Neuronal stem cell (in vitro differentiated cells): ENCODE results near the gene AKAP1. TPM values are rescaled to one million over a fixed set of nuclear protein-coding genes. Genes with fewer than 3 reads are reported as not detected.
A peak's percentile ranks its signal among the peaks of the same experiment; 100 is the strongest.

Experiments
- DNase-seq: peaks from one replicate; pipeline ENCODE4 v3.0.0-alpha.2; 2013; ENCODE audit warnings: low spot score
- H2AFZ ChIP-seq: one replicate; pipeline ENCODE4 v1.6.1; 2013; ENCODE audit warnings: mild to moderate bottlenecking, low read length, inconsistent platforms
- H2AK5ac ChIP-seq: 2 replicates; pipeline ENCODE4 v1.6.1; 2013; ENCODE audit warnings: low read depth, mild to moderate bottlenecking, inconsistent platforms, low read length, moderate library complexity, mixed read lengths
- H2BK120ac ChIP-seq: 2 replicates; pipeline ENCODE4 v1.6.1; 2013; ENCODE audit warnings: low read depth, mild to moderate bottlenecking, inconsistent platforms, low read length, moderate library complexity, mixed read lengths
- H2BK12ac ChIP-seq: one replicate; pipeline ENCODE4 v1.6.1; 2013; ENCODE audit warnings: low read length, inconsistent platforms
- H2BK15ac ChIP-seq: 2 replicates; pipeline ENCODE4 v1.6.1; 2013; ENCODE audit warnings: mild to moderate bottlenecking, low read length, inconsistent platforms, mixed read lengths
- H2BK5ac ChIP-seq: one replicate; pipeline ENCODE4 v1.6.1; 2013; ENCODE audit warnings: inconsistent platforms, mild to moderate bottlenecking, low read length, moderate library complexity
- H3K14ac ChIP-seq: one replicate; pipeline ENCODE4 v1.6.1; 2013; ENCODE audit warnings: low read length, inconsistent platforms
- H3K18ac ChIP-seq: 2 replicates; pipeline ENCODE4 v1.6.1; 2013; ENCODE audit warnings: low read length, inconsistent platforms
- H3K23ac ChIP-seq: 2 replicates; pipeline ENCODE4 v1.6.1; 2013; ENCODE audit warnings: low read depth, mild to moderate bottlenecking, mixed read lengths, low read length, inconsistent platforms; ENCODE audit not compliant: poor library complexity
- H3K27ac ChIP-seq: replicated peaks from 3 replicates; pipeline ENCODE4 v1.5.1; 2013; ENCODE audit warnings: low read length, inconsistent platforms
- H3K27me3 ChIP-seq, 3 experiments: 2 replicates each; pipeline ENCODE4 v1.6.1; 2013; ENCODE audit warnings: low read length in 3 of 3, mild to moderate bottlenecking in 2 of 3, inconsistent platforms in 1 of 3, low read depth in 1 of 3, mixed read lengths in 1 of 3, moderate library complexity in 1 of 3; ENCODE audit not compliant: control insufficient read depth in 3 of 3, insufficient read depth in 3 of 3
- H3K36me3 ChIP-seq, 2 donors: replicated peaks in 1 of 2; 2 replicates each; pipeline ENCODE4 v1.6.1; 2013; ENCODE audit warnings: low read length in 2 of 2; ENCODE audit not compliant: control insufficient read depth in 2 of 2, insufficient read depth in 2 of 2
- H3K4ac ChIP-seq: 2 replicates; pipeline ENCODE4 v1.6.1; 2013; ENCODE audit warnings: inconsistent platforms, mild to moderate bottlenecking, low read length, moderate library complexity
- H3K4me1 ChIP-seq, 2 donors: 1 replicate in 1 of 2; 2 replicates in 1 of 2; pipeline ENCODE4 v1.6.1; 2013; ENCODE audit warnings: low read length in 2 of 2, low read depth in 1 of 2; ENCODE audit not compliant: control insufficient read depth in 2 of 2, insufficient read depth in 1 of 2
- H3K4me2 ChIP-seq: one replicate; pipeline ENCODE4 v1.6.1; 2013; ENCODE audit warnings: mild to moderate bottlenecking, low read length, inconsistent platforms; ENCODE audit not compliant: insufficient read depth, poor library complexity, severe bottlenecking
- H3K4me3 ChIP-seq, 2 donors: 2 replicates each; pipeline ENCODE4 v1.5.1; 2013; ENCODE audit warnings: low read length in 2 of 2, mild to moderate bottlenecking in 2 of 2, inconsistent platforms in 1 of 2, moderate library complexity in 1 of 2
- H3K79me1 ChIP-seq: one replicate; pipeline ENCODE4 v1.6.1; 2013; ENCODE audit warnings: low read depth, mild to moderate bottlenecking, inconsistent platforms, low read length, moderate library complexity
- H3K9ac ChIP-seq: one replicate; pipeline ENCODE4 v1.6.1; 2013; ENCODE audit warnings: mild to moderate bottlenecking, low read depth, low read length, inconsistent platforms; ENCODE audit not compliant: poor library complexity
- H3K9me3 ChIP-seq, 2 donors: replicated peaks in 1 of 2; 2 replicates each; pipeline versions ENCODE3 to v1.6.1; 2013; ENCODE audit warnings: low read length in 2 of 2, mild to moderate bottlenecking in 2 of 2, inconsistent platforms in 1 of 2, low read depth in 1 of 2, mixed read lengths in 1 of 2, moderate library complexity in 1 of 2; ENCODE audit not compliant: control insufficient read depth in 2 of 2, insufficient read depth in 1 of 2
- H4K8ac ChIP-seq: one replicate; pipeline ENCODE4 v1.6.1; 2013; ENCODE audit warnings: low read depth, mild to moderate bottlenecking, inconsistent platforms, low read length, moderate library complexity
- H4K91ac ChIP-seq: one replicate; pipeline ENCODE4 v1.6.1; 2013; ENCODE audit warnings: low read length, low read depth, mild to moderate bottlenecking, inconsistent platforms; ENCODE audit not compliant: poor library complexity
- WGBS, 2 donors: extraction: QIAGEN DNeasy Blood & Tissue Kit; methylation state at CpG; one replicate each; pipeline ENCODE4 v1.1.7; 2013; ENCODE audit warnings: missing lambda C conversion rate in 2 of 2, mixed read lengths in 1 of 2; ENCODE audit not compliant: insufficient read length in 2 of 2, insufficient replicate concordance in 1 of 2; ENCODE audit errors: extremely low coverage in 2 of 2; 5-methylcytosine and 5-hydroxymethylcytosine counted together
- polyA plus RNA-seq, 2 experiments: library from polyadenylated mRNA; stranded (reverse); fragments of 200-250 nt; gene quantifications; one replicate each; pipeline ENCODE4 v1.2.3, GENCODE V29; 2013

The AKAP1 gene
- polyA plus RNA-seq (2013, experiment 1 of 2): 12.3 TPM
- polyA plus RNA-seq (2013, experiment 2 of 2): 13.3 TPM

- H3K4me2 ChIP-seq: peak within 1 kb of the TSS; percentile 95
- H2BK15ac ChIP-seq: peak within 1 kb of the TSS; percentile 42
- peak within 1 kb of the TSS; percentile 96 for H2AFZ ChIP-seq
- H2BK5ac ChIP-seq: peak within 1 kb of the TSS; percentile 90
- H2BK120ac ChIP-seq: no peak within 1 kb of the TSS
- DNase-seq: peak; percentile 91
- H3K4me1 ChIP-seq: peaks cover 12 to 14% of the 10 kb centered on the region in 2 donors
- H2AK5ac ChIP-seq: no peak within 1 kb of the TSS
- peak within 1 kb of the TSS; percentile 95 for H3K14ac ChIP-seq
- no peak within 1 kb of the TSS for H4K91ac ChIP-seq
- no peaks in the 10 kb centered on the region for H3K9me3 ChIP-seq
- H2BK12ac ChIP-seq: no peak within 1 kb of the TSS
- peaks cover 0 to 10% of the 10 kb centered on the region in 2 donors for H3K36me3 ChIP-seq
- H3K27me3 ChIP-seq: peaks cover 0 to 7% (median 0%) of the 10 kb centered on the region in 3 experiments
- peak within 1 kb of the TSS; percentile 100 for H3K9ac ChIP-seq
- WGBS, 2 donors: no CpG with 5 or more reads among the region's 85 CpGs
- H3K4ac ChIP-seq: no peak within 1 kb of the TSS
- no peak within 1 kb of the TSS for H4K8ac ChIP-seq
- H3K79me1 ChIP-seq: no peaks in the 10 kb centered on the region
- peak within 1 kb of the TSS; percentile 91 to 100 for H3K4me3 ChIP-seq
- H3K18ac ChIP-seq: peak within 1 kb of the TSS; percentile 100
- peak within 1 kb of the TSS; percentile 96 for H3K23ac ChIP-seq
- peak within 1 kb of the TSS; percentile 81 for H3K27ac ChIP-seq
Observed at GRCh38 chr17:57084802-57085447, at the start of gene AKAP1. TSS of gene AKAP1 (plus strand) at chr17:57085246. CDS start at chr17:57105465, 20,219 bp downstream.

- Histone ChIP-seq H2BK15ac (no peak overlapping the region), H3K27me3 (peaks cover 0 to 20% (median 0%) of the 10 kb centered on the region in 3 experiments), H2BK5ac (no peak overlapping the region), H3K18ac (no peak overlapping the region), H3K4ac (no peak overlapping the region), H3K9me3 (no peaks in the 10 kb centered on the region), H3K27ac (no peak overlapping the region), H2BK120ac (no peak overlapping the region), H3K4me2 (no peak overlapping the region), H2BK12ac (no peak overlapping the region), H3K79me1 (no peaks in the 10 kb centered on the region), H3K9ac (no peak overlapping the region), H3K36me3 (no peaks in the 10 kb centered on the region), H4K8ac (no peak overlapping the region), H3K4me1 (peaks cover 2 to 4% of the 10 kb centered on the region in 2 donors), H3K23ac (no peak overlapping the region), H3K4me3 (no peak overlapping the region), H2AK5ac (no peak overlapping the region), H2AFZ (no peak overlapping the region), H4K91ac (no peak overlapping the region), H3K14ac (no peak overlapping the region)
- WGBS, 2 donors: no CpG with 5 or more reads among the region's 4 CpGs
- no peak for DNase-seq
Observed at GRCh38 chr17:57035971-57036481, 49.0 kb upstream of the AKAP1 start.

GRCh38 chr17:57037411-57037810, 47.6 kb upstream of the AKAP1 start:
- H3K4me1 ChIP-seq: peaks cover 2 to 7% of the 10 kb centered on the region in 2 donors
- H4K91ac ChIP-seq: no peak overlapping the region
- H3K4me2 ChIP-seq: no peak overlapping the region
- H3K27ac ChIP-seq: no peak overlapping the region
- H3K4ac ChIP-seq: no peak overlapping the region
- no peak overlapping the region for H2BK15ac ChIP-seq
- H2BK120ac ChIP-seq: no peak overlapping the region
- no CpG with 5 or more reads among the region's 1 CpG for WGBS, 2 donors
- no peak overlapping the region for H3K23ac ChIP-seq
- no peaks in the 10 kb centered on the region for H3K79me1 ChIP-seq
- no peak overlapping the region for H3K18ac ChIP-seq
- H3K36me3 ChIP-seq: no peaks in the 10 kb centered on the region
- no peak overlapping the region for H2AK5ac ChIP-seq
- H3K14ac ChIP-seq: no peak overlapping the region
- H3K9me3 ChIP-seq: no peaks in the 10 kb centered on the region
- no peak for DNase-seq
- no peak overlapping the region for H2AFZ ChIP-seq
- H3K9ac ChIP-seq: no peak overlapping the region
- H3K27me3 ChIP-seq: peaks cover 0 to 20% (median 0%) of the 10 kb centered on the region in 3 experiments
- H3K4me3 ChIP-seq: no peak overlapping the region
- H2BK12ac ChIP-seq: no peak overlapping the region
- no peak overlapping the region for H4K8ac ChIP-seq
- no peak overlapping the region for H2BK5ac ChIP-seq

- no peak overlapping the region for H3K4ac ChIP-seq
- no peaks in the 10 kb centered on the region for H3K36me3 ChIP-seq
- no peaks in the 10 kb centered on the region for H3K9me3 ChIP-seq
- no peak overlapping the region for H2AFZ ChIP-seq
- no peak overlapping the region for H3K4me3 ChIP-seq
- no peak overlapping the region for H3K9ac ChIP-seq
- H2AK5ac ChIP-seq: no peak overlapping the region
- no peak overlapping the region for H4K91ac ChIP-seq
- no peak overlapping the region for H3K4me2 ChIP-seq
- WGBS, 2 donors: no CpG with 5 or more reads among the region's 3 CpGs
- no peak overlapping the region for H3K23ac ChIP-seq
- no peak overlapping the region for H3K27ac ChIP-seq
- H3K79me1 ChIP-seq: no peaks in the 10 kb centered on the region
- H3K27me3 ChIP-seq: peaks cover 0 to 20% (median 0%) of the 10 kb centered on the region in 3 experiments
- H4K8ac ChIP-seq: no peak overlapping the region
- no peak overlapping the region for H3K18ac ChIP-seq
- no peak overlapping the region for H3K14ac ChIP-seq
- no peak overlapping the region for H2BK12ac ChIP-seq
- no peak overlapping the region for H2BK5ac ChIP-seq
- H2BK15ac ChIP-seq: no peak overlapping the region
- peaks cover 2 to 4% of the 10 kb centered on the region in 2 donors for H3K4me1 ChIP-seq
- no peak overlapping the region for H2BK120ac ChIP-seq
- DNase-seq: no peak
Observed at GRCh38 chr17:57038486-57038885, 46.6 kb upstream of the AKAP1 start.
